Keratinocyte (primary cell): ENCODE data around the gene UGT1A4. TPM values are rescaled to one million over a fixed set of nuclear protein-coding genes. Genes with fewer than 3 reads are reported as not detected.

ENCODE experiments used
- DNase-seq: peaks from one replicate; pipeline ENCODE4 v3.0.0-alpha.2; 2011; ENCODE audit warnings: low read depth, missing footprints, low spot score
- FAIRE-seq: peaks from 2 replicates; lab custom pipeline; 2011; peaks lifted over from hg19 to GRCh38; lab: Jason Lieb, UNC
- H2AFZ ChIP-seq: 2 replicates; pipeline ENCODE4 v1.6.0; 2012; ENCODE audit warnings: low read length, control low read depth, inconsistent platforms; ENCODE audit not compliant: control insufficient read depth
- H3K27ac ChIP-seq: 2 replicates; pipeline ENCODE4 v1.5.1; 2011; ENCODE audit warnings: low read length; ENCODE audit not compliant: control insufficient read depth, insufficient read depth
- H3K27me3 ChIP-seq: 3 replicates; pipeline ENCODE4 v1.6.0; 2011; ENCODE audit warnings: low read length; ENCODE audit not compliant: control insufficient read depth, insufficient read depth; ENCODE audit errors: extremely low read depth
- H3K36me3 ChIP-seq, 2 experiments: 2 replicates in 1 of 2; 3 replicates in 1 of 2; pipeline ENCODE4 v1.5.1; 2011; ENCODE audit warnings: low read length in 2 of 2, mild to moderate bottlenecking in 1 of 2; ENCODE audit not compliant: control insufficient read depth in 2 of 2, insufficient read depth in 2 of 2; ENCODE audit errors: extremely low read depth in 1 of 2
- H3K4me1 ChIP-seq: 3 replicates; pipeline ENCODE4 v1.5.1; 2011; ENCODE audit warnings: low read length; ENCODE audit not compliant: control insufficient read depth, insufficient read depth; ENCODE audit errors: extremely low read depth
- H3K4me2 ChIP-seq: 3 replicates; pipeline ENCODE4 v1.6.0; 2011; ENCODE audit warnings: low read depth, low read length; ENCODE audit not compliant: control insufficient read depth, insufficient read depth; ENCODE audit errors: extremely low read depth
- H3K4me3 ChIP-seq, 3 experiments: fragments of 200-600 bp in 1 of 3; sonication (generic) in 1 of 3; 2 replicates in 2 of 3; 3 replicates in 1 of 3; pipeline ENCODE4 v1.5.1; 2011 to 2016; ENCODE audit warnings: low read length in 3 of 3, mild to moderate bottlenecking in 3 of 3, control low read depth in 2 of 3, inconsistent platforms in 1 of 3, low read depth in 1 of 3, mixed read lengths in 1 of 3, mixed run types in 1 of 3, moderate library complexity in 1 of 3; ENCODE audit not compliant: control insufficient read depth in 2 of 3, insufficient read depth in 2 of 3; ENCODE audit errors: extremely low read depth in 1 of 3
- H3K79me2 ChIP-seq: 2 replicates; pipeline ENCODE4 v1.6.0; 2012; ENCODE audit warnings: low read length; ENCODE audit not compliant: control insufficient read depth, insufficient read depth
- H3K9ac ChIP-seq: 3 replicates; pipeline ENCODE4 v1.6.0; 2011; ENCODE audit warnings: low read length; ENCODE audit not compliant: control insufficient read depth, insufficient read depth; ENCODE audit errors: extremely low read depth
- H3K9me1 ChIP-seq: 3 replicates; pipeline ENCODE4 v1.6.0; 2011; ENCODE audit warnings: low read length; ENCODE audit not compliant: control insufficient read depth, insufficient read depth; ENCODE audit errors: extremely low read depth
- H3K9me3 ChIP-seq: 2 replicates; pipeline ENCODE4 v1.5.1; 2012; ENCODE audit warnings: low read depth, low read length; ENCODE audit not compliant: control insufficient read depth
- H4K20me1 ChIP-seq: 3 replicates; pipeline ENCODE4 v1.6.0; 2011; ENCODE audit warnings: low read length; ENCODE audit not compliant: control insufficient read depth, insufficient read depth; ENCODE audit errors: extremely low read depth
- EZH2 ChIP-seq: IDR thresholded peaks from one replicate; pipeline ENCODE4 v1.6.1; 2012; ENCODE audit warnings: inconsistent platforms, mild to moderate bottlenecking, low read length, moderate library complexity
- dilution Hi-C: fragments of 300-500 bp; cut with MboI; formaldehyde crosslinking; loops from one replicate; pipeline ENCODE4 v1.7.0; 2020; ENCODE audit warnings: low sequenced_read_pairs; ENCODE audit not compliant: extremely low pct_ligation_motif_present
- polyA plus RNA-seq, 5 experiments: library from polyadenylated mRNA; depleted of rRNA in 3 of 5; stranded (reverse) in 3 of 5; stranded (forward) in 1 of 5; unstranded in 1 of 5; fragments of >200 nt; gene quantifications; 1 replicate in 1 of 5; 2 replicates in 3 of 5; 3 replicates in 1 of 5; pipeline versions ENCODE4 v1.2.1 to v1.2.3, GENCODE V29; 2011 to 2012; ENCODE audit warnings: missing spikeins in 2 of 5, low read depth in 1 of 5, low replicate concordance in 1 of 5
- TF ChIP-seq, protein P1 (sequence below), 3 experiments: IDR thresholded peaks in 1 of 3; conservative IDR thresholded peaks in 1 of 3; optimal IDR thresholded peaks in 1 of 3; 2 replicates in 2 of 3; 3 replicates in 1 of 3; pipeline versions ENCODE3 to v1.5.1; 2011; ENCODE audit warnings: low read length in 3 of 3, mild to moderate bottlenecking in 3 of 3, moderate library complexity in 2 of 3, control low read depth in 1 of 3, inconsistent platforms in 1 of 3; ENCODE audit not compliant: insufficient read depth in 2 of 3; ENCODE audit errors: extremely low read depth in 1 of 3

The UGT1A4 gene
- polyA plus RNA-seq, 1 donor (not counting 4 experiments of a cell fraction or from before 2014, with no cell fraction given) = 2.4 TPM

- peaks cover 6% of the 10 kb centered on the region for H3K4me1 ChIP-seq
- DNase-seq (no peak), FAIRE-seq (peak; percentile 36)
- H3K9ac ChIP-seq = no peak overlapping the region
- TF ChIP-seq EZH2 = no peak
- TF ChIP-seq, protein P1, sequence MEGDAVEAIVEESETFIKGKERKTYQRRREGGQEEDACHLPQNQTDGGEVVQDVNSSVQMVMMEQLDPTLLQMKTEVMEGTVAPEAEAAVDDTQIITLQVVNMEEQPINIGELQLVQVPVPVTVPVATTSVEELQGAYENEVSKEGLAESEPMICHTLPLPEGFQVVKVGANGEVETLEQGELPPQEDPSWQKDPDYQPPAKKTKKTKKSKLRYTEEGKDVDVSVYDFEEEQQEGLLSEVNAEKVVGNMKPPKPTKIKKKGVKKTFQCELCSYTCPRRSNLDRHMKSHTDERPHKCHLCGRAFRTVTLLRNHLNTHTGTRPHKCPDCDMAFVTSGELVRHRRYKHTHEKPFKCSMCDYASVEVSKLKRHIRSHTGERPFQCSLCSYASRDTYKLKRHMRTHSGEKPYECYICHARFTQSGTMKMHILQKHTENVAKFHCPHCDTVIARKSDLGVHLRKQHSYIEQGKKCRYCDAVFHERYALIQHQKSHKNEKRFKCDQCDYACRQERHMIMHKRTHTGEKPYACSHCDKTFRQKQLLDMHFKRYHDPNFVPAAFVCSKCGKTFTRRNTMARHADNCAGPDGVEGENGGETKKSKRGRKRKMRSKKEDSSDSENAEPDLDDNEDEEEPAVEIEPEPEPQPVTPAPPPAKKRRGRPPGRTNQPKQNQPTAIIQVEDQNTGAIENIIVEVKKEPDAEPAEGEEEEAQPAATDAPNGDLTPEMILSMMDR (optimal IDR thresholded peaks at IDR 0.05 in 1 of 3, IDR thresholded peaks at IDR 0.05 in 1 of 3, conservative IDR thresholded peaks at IDR 0.05 in 1 of 3; ENCODE audit: extremely low read depth in 1 of 3, insufficient read depth in 2 of 3, low read length in 3 of 3) = peak in 1 of 3 experiments; percentile 45
- no peak overlapping the region for H3K4me2 ChIP-seq
- H3K27ac ChIP-seq = no peak overlapping the region
- no peak overlapping the region for H2AFZ ChIP-seq
- H3K4me3 ChIP-seq = no peak overlapping the region
- H3K9me1 ChIP-seq = no peaks in the 10 kb centered on the region
- no peaks in the 10 kb centered on the region for H4K20me1 ChIP-seq
- peaks cover 10% of the 10 kb centered on the region for H3K27me3 ChIP-seq
- no peaks in the 10 kb centered on the region for H3K79me2 ChIP-seq
- no peaks in the 10 kb centered on the region for H3K36me3 ChIP-seq
- H3K9me3 ChIP-seq = no peaks in the 10 kb centered on the region
- dilution Hi-C loops = no loop called here
Observed at GRCh38 chr2:233801357-233802131, 83.0 kb downstream of the UGT1A4 start.

GRCh38 chr2:233802132-233802815, 83.7 kb downstream of the UGT1A4 start:
- H3K4me2 ChIP-seq = no peak overlapping the region
- no peak overlapping the region for H3K9ac ChIP-seq
- no peak overlapping the region for H3K4me3 ChIP-seq
- no peaks in the 10 kb centered on the region for H3K79me2 ChIP-seq
- no peaks in the 10 kb centered on the region for H4K20me1 ChIP-seq
- no peak for TF ChIP-seq EZH2
- TF ChIP-seq, protein P1 (optimal IDR thresholded peaks at IDR 0.05 in 1 of 3, IDR thresholded peaks at IDR 0.05 in 1 of 3, conservative IDR thresholded peaks at IDR 0.05 in 1 of 3; ENCODE audit: extremely low read depth in 1 of 3, insufficient read depth in 2 of 3, low read length in 3 of 3) = no peak
- H3K36me3 ChIP-seq = no peaks in the 10 kb centered on the region
- FAIRE-seq = no peak
- no peaks in the 10 kb centered on the region for H3K9me1 ChIP-seq
- no peaks in the 10 kb centered on the region for H3K9me3 ChIP-seq
- no peak for DNase-seq
- H3K27ac ChIP-seq = no peak overlapping the region
- H3K4me1 ChIP-seq = peaks cover 5% of the 10 kb centered on the region
- peaks cover 10% of the 10 kb centered on the region for H3K27me3 ChIP-seq
- no peak overlapping the region for H2AFZ ChIP-seq
- dilution Hi-C loops = no loop called here
